Measurements from ENCODE around the gene RAB11FIP3. TPM values are rescaled to one million over a fixed set of nuclear protein-coding genes. Genes with fewer than 3 reads are reported as not detected.

RAB11FIP3 gene
- total RNA-seq, 4 donors from 2014 or later: 55.5 to 136 (median 106) TPM

GRCh38 chr16:425740-426114 lies 278 bp downstream of the RAB11FIP3 start:
- peak overlapping the region; percentile 74 to 90 (median 90) for H3K27ac ChIP-seq

GRCh38 chr16:426115-426905 lies 861 bp downstream of the RAB11FIP3 start:
- Histone ChIP-seq H3K27me3 (no peaks in the 10 kb centered on the region), H3K36me3 (no peaks in the 10 kb centered on the region), H3K9me3 (no peaks in the 10 kb centered on the region), H3K4me3 (peak overlapping the region; percentile 51 to 72 (median 64)), H3K4me1 (peaks cover 0 to 23% (median 10%) of the 10 kb centered on the region in 4 donors), H3K27ac (peak overlapping the region in 2 of 4 donors; percentile 90)
- no peak for TF ChIP-seq POLR2A (IDR thresholded peaks at IDR 0.05)
- no peak for TF ChIP-seq CTCF (IDR thresholded peaks at IDR 0.05)
- DNase-seq: no peak

More at GRCh38 chr16:425740-426114, 278 bp downstream of the RAB11FIP3 start:
- Histone ChIP-seq H3K27me3 (no peaks in the 10 kb centered on the region), H3K36me3 (no peaks in the 10 kb centered on the region), H3K4me1 (peaks cover 0 to 23% (median 10%) of the 10 kb centered on the region in 4 donors), H3K9me3 (no peaks in the 10 kb centered on the region), H3K4me3 (peak overlapping the region; percentile 51 to 72 (median 64))
- DNase-seq: no peak
- TF ChIP-seq CTCF (IDR thresholded peaks at IDR 0.05) (no peak), POLR2A (IDR thresholded peaks at IDR 0.05) (no peak)

- TF ChIP-seq CTCF (IDR thresholded peaks at IDR 0.05): no peak
- no peak for TF ChIP-seq POLR2A (IDR thresholded peaks at IDR 0.05)
- Histone ChIP-seq H3K36me3 (no peaks in the 10 kb centered on the region), H3K4me1 (peaks cover 0 to 23% (median 10%) of the 10 kb centered on the region in 4 donors), H3K9me3 (no peaks in the 10 kb centered on the region), H3K27me3 (no peaks in the 10 kb centered on the region), H3K4me3 (peak overlapping the region; percentile 51 to 72 (median 64)), H3K27ac (no peak overlapping the region)
- DNase-seq: no peak
These were observed 1.4 kb downstream of the RAB11FIP3 start for GRCh38 chr16:426906-427249.

- Histone ChIP-seq H3K27ac (no peak overlapping the region), H3K27me3 (no peaks in the 10 kb centered on the region), H3K36me3 (no peaks in the 10 kb centered on the region), H3K4me1 (peaks cover 0 to 23% (median 10%) of the 10 kb centered on the region in 4 donors), H3K4me3 (peak overlapping the region in 3 of 4 donors; percentile 61 to 72 (median 67)), H3K9me3 (no peaks in the 10 kb centered on the region)
- no peak for DNase-seq
- no peak for TF ChIP-seq POLR2A (IDR thresholded peaks at IDR 0.05)
These were observed 1.8 kb downstream of the RAB11FIP3 start for GRCh38 chr16:427250-427649.

GRCh38 chr16:430904-431303 lies 5.5 kb downstream of the RAB11FIP3 start:
- H3K27ac ChIP-seq: no peak overlapping the region
- no peaks in the 10 kb centered on the region for H3K9me3 ChIP-seq
- H3K4me3 ChIP-seq: no peak overlapping the region
- no peaks in the 10 kb centered on the region for H3K27me3 ChIP-seq
- no peaks in the 10 kb centered on the region for H3K36me3 ChIP-seq
- TF ChIP-seq POLR2A (IDR thresholded peaks at IDR 0.05) (no peak), CTCF (IDR thresholded peaks at IDR 0.05) (no peak)
- H3K4me1 ChIP-seq: peaks cover 0 to 13% (median 6%) of the 10 kb centered on the region in 4 donors
- no peak for DNase-seq

- DNase-seq: no peak
- Histone ChIP-seq H3K36me3 (no peaks in the 10 kb centered on the region), H3K4me3 (no peak overlapping the region), H3K9me3 (no peaks in the 10 kb centered on the region), H3K4me1 (no peaks in the 10 kb centered on the region), H3K27ac (no peak overlapping the region), H3K27me3 (no peaks in the 10 kb centered on the region)
- TF ChIP-seq CTCF (IDR thresholded peaks at IDR 0.05) (no peak), POLR2A (IDR thresholded peaks at IDR 0.05) (no peak)
These were observed 15.2 kb downstream of the RAB11FIP3 start for GRCh38 chr16:440627-441026.
